ENCODE results near the gene ABTB2.

ABTB2 gene

DNA sequence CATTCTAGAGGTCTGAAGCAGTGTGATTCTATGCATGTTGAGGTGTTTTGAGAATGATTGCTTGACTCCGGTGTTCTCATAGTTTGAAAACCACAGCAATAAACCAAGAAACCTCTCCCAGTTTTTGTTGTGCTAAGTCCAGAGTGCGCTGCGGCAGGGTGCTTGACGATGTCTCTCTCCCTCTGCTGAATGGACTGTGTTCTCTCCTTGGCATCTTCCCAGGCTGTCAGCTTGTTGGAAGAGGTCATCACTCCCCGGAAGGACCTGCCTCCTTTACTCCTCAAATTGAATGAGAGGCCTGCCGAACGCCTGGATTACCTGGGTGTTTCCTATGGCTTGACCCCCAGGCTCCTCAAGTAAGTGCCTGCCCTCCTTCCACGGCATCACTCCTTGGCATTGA lies 221.4 kb downstream of the ABTB2 start:
- no peak for DNase-seq

DNA sequence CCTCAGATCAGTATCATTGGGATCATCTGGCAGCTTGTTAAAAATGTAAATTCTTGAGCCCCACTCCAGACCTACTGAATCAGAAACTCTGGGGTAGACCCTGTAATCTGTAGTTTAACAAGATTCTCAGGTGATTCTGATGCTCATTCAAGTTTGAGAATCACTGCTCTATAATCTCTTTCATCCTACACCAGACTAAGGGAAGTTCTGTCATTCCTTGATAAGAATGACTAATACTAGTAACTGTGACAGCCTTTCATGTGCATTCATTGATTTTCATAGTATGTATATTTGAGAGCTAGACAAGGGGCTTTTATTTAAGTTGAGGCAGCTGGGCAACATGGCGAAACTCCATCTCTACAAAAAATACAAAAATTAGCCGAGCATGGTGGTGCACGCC lies 222.4 kb downstream of the ABTB2 start:
- DNase-seq: no peak

DNA sequence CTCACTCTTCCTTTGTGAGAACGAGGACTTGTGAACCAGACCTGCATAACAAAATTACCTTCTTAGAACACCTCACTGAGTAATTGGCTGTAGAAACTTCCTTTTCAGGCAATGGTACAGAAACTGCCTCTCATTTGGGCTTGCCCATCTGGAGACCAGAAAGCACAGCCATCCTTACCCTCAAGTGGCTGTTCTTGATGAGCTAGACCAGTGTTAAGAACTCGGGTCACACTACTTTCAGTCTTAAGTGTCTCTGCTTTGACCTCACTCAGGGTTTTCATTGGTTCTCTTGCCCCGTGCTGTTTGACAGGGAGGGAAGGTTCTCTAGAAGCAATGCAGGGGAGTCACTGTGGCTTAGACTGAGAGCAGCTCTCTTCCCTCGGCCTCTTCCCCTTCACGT lies 223.0 kb downstream of the ABTB2 start:
- no peak for DNase-seq

DNA sequence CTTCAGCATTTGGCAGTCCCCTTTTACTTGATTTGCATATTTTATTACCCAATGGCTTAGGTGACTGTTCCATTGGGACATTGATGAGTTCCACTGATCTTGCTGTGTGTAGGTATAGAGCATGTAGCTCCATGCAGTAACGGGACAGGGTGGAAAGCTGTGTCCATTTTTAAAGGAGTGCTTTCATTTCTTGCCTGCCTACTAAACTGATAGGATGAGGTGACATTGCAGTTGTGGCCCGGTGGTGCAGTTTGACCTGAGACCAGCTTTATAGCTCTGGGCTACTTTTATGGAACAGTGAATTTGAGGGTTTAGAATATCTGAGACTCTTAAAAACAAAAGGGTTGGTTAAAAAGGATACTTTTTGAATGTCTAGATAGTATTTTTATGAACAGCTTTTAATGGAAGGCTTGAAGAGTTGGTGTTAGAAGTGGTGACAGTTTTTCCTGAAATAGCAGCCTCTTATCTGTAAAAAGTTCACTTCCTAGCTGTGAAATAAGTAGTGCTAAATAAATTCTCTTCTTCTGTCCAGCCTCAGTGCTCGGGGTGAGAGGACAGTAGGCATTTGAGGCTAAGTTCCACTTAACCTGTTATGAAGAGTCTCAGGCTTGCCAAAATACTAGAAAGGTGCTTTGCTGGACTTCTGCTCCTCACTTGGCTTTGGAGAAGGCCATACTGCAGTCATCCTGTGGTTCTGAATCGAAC lies 225.4 kb downstream of the ABTB2 start:
- no peak for DNase-seq

DNA sequence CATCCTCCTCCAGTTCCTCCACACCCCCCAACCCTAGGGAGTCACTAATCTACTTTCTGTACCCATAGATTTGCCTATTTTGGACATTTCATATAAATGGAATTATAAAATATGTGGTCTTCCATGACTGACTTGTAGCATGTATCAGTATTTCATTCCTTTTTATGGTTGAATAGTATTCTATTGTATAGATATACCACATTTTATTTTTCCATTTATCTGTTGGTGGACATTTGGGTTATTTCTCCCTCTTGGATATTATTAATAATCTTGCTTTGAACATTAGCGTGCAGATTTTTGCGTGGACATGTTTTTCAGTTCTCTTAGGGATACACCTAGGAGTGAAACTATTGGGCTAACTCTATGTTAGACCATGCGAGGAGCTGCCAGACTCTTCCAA lies 229.0 kb downstream of the ABTB2 start:
- no peak for DNase-seq

DNA sequence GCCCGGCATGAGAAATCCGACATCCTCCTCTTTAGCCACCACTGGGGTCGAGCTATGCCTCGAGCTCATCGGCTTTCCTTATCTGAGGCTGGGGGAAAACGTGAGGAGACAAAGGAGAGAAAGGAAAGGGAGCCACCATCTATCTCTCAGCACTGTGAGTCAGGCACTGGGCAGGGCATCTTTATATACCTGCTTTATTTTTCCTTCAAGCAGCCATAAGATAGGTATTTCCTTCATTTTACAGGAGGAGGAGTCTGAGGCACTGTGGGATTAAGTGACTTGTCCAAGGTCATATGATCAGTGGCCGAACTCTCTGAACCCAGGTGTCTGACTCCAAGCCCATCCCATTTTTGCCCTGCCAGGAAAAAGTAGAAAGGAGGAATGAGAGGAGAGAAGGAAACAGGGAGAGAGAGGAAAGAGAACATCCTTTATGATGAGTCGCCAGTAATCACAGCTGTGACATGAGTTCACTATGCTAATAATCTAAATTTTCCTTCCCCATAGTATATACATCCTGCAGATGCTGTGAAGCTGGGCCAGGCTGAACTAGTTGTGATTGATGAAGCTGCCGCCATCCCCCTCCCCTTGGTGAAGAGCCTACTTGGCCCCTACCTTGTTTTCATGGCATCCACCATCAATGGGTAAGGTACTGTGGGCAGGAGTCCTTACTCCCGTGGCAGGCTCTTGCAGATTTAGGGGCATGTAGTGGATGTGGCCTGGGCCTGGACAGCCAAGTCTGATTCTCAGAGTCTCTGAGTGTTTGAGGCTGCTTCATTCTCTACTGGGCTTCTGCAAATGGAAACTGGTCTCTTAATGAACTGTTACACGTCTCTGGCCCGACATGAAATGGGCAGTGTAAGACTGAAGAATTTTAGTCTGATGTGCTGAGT lies 230.6 kb downstream of the ABTB2 start:
- no peak for DNase-seq

DNA sequence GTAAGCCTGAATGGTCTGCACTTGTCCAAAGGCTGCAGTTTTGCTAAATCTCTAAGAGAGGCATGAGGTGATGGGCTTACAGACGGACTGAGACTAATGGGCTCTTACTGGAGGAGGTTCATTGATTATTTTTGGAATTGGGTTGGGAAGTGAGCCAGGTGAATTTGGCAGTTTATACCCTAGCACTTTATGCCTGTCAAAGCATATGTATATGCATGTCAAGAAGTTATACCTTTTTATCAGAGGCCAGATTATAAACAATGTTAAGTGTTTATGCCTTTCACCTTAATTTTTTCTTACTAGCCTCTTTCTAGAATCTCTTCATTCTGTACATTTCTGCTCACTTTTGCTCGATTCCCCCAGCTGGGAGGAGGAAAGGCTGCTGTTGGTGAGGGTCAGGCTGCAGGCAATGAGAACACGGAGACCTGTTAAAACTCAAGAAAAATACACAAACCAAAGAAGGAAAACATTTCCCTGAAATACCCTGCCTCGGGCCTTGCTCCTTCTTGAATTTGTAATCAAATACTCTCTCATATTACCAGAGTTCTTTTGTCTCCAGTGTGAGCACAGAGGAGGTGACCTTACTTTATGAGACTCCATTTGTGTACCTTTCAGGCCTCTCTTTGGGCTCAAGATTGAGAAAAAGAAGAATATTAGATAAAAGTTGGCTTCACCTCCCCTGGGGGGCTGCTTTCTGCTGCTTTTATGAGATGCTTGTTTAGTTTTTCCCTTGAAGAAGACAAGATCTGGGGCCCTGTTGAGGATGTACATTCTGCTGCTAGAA lies 232.7 kb downstream of the ABTB2 start:
- no peak for DNase-seq

DNA sequence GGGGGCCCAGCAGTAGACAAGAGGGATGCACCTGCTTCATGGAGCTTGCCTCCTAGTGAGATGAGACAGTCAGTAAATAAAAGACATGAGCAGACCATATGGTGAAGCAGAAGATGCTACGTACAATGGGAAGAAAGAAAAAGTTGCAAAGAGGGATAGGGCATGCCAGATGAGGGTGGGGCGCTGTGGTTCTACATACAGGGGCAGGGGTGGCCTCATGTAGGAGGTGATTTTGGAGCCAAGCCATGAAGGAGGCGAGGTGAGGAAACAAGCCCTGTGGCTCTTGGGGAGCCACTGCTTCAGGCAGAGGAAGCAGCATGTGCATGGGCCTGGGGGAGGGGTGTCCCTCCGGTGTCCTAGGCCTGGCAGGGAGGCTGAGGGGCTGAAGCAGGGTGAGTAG lies 237.2 kb downstream of the ABTB2 start:
- no peak for DNase-seq

DNA sequence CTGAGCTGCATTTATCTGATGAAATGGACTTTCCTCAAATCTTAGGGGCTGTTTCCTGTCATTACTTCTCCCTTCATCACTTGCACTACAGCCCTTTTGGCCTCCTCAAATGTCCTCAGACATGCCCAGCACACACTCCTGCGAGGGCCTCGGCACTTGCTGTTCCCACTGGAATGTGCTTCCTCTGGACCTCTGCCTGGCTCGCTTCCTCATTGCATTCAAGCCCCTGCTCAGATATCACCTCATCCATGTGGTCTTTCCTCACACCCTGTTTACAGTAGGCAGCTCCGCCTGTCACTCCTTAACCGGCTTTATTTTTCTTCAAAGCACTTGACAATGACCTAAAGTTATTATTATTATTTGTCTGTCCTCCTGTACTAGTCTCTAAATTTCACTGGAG lies 243.3 kb downstream of the ABTB2 start:
- DNase-seq: no peak

DNA sequence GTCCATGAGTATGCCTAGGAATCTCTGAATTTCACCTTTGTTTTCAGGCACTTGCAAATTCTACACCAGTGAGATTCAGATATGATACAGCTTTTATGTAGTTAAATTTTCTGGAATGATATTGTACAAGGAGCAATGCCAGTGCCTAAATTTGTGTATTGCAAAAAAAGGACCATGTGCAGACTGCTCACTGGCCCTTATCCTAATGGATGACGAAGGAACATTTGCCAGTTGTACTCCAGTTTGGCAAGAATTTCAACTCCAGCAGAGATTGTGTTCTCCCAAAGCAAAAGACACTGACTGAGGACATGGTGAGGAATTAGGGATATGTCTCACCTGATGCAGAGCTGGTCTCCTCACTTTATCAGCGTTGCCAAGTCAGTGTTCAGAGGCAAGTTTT lies 243.8 kb downstream of the ABTB2 start:
- no peak for DNase-seq

DNA sequence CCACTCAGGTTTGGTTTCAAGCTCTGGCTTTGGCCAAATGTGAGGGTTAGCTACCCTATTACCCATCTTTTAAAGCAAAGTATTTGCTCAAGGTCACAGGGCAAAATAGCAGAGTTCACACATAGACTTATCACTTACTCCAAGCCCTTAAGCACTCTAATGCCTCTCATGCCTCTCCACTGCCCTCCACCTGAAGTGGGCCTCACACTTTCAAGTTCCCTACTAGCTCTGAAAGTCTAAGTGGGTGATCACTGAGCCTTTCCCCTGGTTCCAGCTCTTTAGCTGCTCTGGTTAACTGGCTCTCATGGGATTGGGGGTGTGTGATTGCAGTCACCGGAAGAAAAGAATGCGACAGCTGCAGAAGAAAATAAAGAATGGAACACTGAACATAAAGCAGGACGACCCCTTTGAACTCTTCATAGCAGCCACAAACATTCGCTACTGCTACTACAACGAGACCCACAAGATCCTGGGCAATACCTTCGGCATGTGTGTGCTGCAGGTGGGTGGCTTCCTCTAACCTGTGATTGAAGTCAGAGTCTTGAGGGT lies 246.0 kb downstream of the ABTB2 start:
- no peak for DNase-seq

DNA sequence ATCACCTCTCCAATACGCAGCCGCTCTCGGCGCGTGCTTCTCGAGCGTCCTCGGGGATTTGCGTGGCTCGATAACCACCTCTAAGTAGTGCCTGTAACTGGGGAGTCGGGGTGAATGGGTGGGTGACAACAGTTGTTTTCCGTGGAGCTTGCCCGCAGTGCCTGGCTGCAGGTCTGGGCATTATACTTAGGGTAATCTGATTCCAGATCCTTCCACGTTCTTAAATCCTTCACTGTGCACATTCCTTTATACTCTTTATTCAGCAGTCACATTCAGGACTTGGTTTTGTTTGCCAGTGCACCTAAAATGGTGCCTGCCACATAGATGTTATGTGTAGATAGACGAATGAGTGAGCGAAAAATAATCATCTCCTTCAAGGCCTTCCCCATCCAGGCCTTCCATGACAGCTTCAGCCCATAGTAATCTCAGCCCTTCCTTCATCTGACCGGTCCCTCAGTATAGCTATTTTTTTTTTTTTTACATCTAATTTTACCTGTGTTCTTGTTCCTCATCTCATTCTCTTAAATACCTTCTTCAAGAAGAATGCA lies 251.8 kb downstream of the ABTB2 start:
- DNase-seq: no peak

DNA sequence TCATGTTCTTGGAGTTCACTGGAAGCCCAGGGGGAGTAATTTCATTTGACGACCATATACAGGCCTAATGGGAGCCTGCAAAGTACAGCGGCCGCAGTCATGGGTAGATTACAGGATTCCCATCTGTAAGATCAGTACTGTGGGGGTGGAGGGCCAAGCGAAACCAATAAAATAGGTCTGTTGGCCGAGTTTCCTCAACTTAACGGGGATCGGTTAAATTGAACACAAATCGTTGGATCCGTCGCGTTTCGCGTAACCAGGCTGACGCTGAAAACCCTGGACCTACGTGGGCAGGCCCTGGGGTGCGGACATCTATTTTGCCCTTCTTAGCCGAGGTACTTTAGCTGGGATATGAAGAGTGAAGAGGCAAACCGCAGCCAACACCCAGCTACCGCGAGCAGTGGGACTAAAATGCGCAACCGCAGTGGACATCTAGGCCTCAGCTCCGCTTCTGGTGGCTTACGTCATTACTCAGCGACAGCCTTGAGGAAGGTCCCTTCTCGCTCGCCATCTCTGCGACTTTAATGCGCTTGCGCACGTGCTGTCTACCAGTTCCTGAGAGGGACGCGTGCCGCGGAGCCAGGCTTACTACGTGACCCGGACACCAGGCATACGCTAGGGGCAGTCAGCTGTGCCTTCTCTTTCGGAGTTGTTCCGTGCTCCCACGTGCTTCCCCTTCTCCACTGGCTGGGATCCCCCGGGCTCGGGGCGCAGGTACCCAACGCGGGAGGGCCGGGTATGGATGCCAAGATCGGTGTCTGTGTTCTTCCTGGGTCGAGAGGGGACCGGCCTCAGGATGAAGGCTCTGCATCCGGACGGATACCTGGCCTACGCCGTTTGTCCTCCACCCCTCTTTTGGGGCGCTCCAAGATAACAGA lies 252.5 kb downstream of the ABTB2 start, which contains the start of gene NAT10:
NAT10 (plus strand) TSS at position 551 of the 878 bp plus-strand sequence. CDS start 2,597 bp downstream, outside the sequence.
- peak; percentile 98 for DNase-seq

DNA sequence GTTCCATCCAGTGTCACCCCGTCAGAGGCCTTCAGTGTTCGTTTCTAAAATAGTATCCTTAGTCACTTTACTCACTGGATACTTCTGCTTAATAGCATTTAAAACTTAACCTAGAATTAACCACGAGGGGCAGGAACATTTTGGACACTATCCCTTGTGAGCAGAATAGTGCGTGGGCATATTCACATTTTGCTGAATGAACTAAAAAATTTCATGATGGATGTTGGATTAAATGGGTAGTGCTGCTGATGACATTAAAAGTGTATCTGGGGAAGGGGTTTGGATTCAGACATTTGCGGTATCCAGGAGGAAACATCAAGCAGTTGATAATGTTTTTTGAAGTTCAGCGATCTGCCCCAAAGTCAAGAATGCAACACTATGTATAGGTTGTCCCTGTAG lies 253.1 kb downstream of the ABTB2 start:
- no peak for DNase-seq

Measured in stimulated activated CD4-positive, alpha-beta T cell treated with anti-CD3 and anti-CD28 coated beads, Interleukin-4, amount 100 ng/mL, for 24 hours (primary cell).